Erythroblast (primary cell): ENCODE data around the gene CDH10.

Source experiments
- GATA1 ChIP-seq: IDR thresholded peaks from 2 replicates; pipeline ENCODE4 v1.6.1; 2011; ENCODE audit warnings: low read depth, mild to moderate bottlenecking, control low read depth, low read length, moderate library complexity
- POLR2A ChIP-seq: IDR thresholded peaks from 2 replicates; pipeline ENCODE4 v1.6.1; 2011; ENCODE audit warnings: mild to moderate bottlenecking, low read length

- TF ChIP-seq POLR2A (no peak), GATA1 (no peak)
Observed at GRCh38 chr5:24571302-24571701, 73.5 kb downstream of the CDH10 start.
